OCI-LY1 (cell line): ENCODE measurements around the gene FAM193B.

ENCODE experiments used
- H2AFZ ChIP-seq: fragments of 200-600 bp; sonication (generic), shearing (Covaris generic); 2 replicates; pipeline ENCODE4 v1.6.0; 2014; ENCODE audit warnings: antibody characterized with exemption, mild to moderate bottlenecking, low read length
- H3F3A ChIP-seq: fragments of 200-600 bp; sonication (generic), shearing (Covaris generic); 2 replicates; pipeline ENCODE4 v1.6.0; 2014; ENCODE audit warnings: mild to moderate bottlenecking, antibody characterized with exemption, low read length, moderate library complexity; ENCODE audit not compliant: insufficient read depth
- H3K27ac ChIP-seq: fragments of 200-600 bp; sonication (generic); 2 replicates; pipeline ENCODE4 v1.5.1; 2014; ENCODE audit warnings: low read length, mixed run types, mild to moderate bottlenecking, low read depth; ENCODE audit not compliant: poor library complexity, severe bottlenecking
- H3K27me3 ChIP-seq: fragments of 200-600 bp; sonication (generic); 2 replicates; pipeline ENCODE4 v1.6.0; 2014; ENCODE audit warnings: antibody characterized with exemption, mild to moderate bottlenecking, low read length, moderate library complexity; ENCODE audit not compliant: insufficient read depth
- H3K36me3 ChIP-seq: fragments of 200-600 bp; sonication (generic); 2 replicates; pipeline ENCODE4 v1.6.1; 2014; ENCODE audit warnings: mild to moderate bottlenecking, antibody characterized with exemption, low read length, moderate library complexity, mixed read lengths; ENCODE audit not compliant: insufficient read depth
- H3K4me1 ChIP-seq: fragments of 200-600 bp; sonication (generic); 2 replicates; pipeline ENCODE4 v1.5.1; 2014; ENCODE audit warnings: mild to moderate bottlenecking, low read length, moderate library complexity; ENCODE audit not compliant: insufficient read depth, severe bottlenecking
- H3K4me2 ChIP-seq: fragments of 200-600 bp; sonication (generic), shearing (Covaris generic); 2 replicates; pipeline ENCODE4 v1.6.1; 2014; ENCODE audit warnings: low read length
- H3K4me3 ChIP-seq: fragments of 200-600 bp; sonication (generic); 2 replicates; pipeline ENCODE4 v1.5.1; 2014; ENCODE audit warnings: low read length, low read depth, mild to moderate bottlenecking, mixed read lengths; ENCODE audit not compliant: poor library complexity, severe bottlenecking
- H3K79me2 ChIP-seq: fragments of 200-600 bp; shearing (Covaris generic); 2 replicates; pipeline ENCODE4 v1.6.1; 2016; ENCODE audit warnings: mixed run types, low read length, mixed read lengths; ENCODE audit not compliant: insufficient read depth
- H3K9ac ChIP-seq: fragments of 200-600 bp; sonication (generic), shearing (Covaris generic); 2 replicates; pipeline ENCODE4 v1.6.1; 2014; ENCODE audit warnings: mild to moderate bottlenecking, low read length, mixed read lengths
- H3K9me2 ChIP-seq: fragments of 200-600 bp; sonication (generic), shearing (Covaris generic); 2 replicates; pipeline ENCODE4 v1.6.1; 2014; ENCODE audit warnings: low read depth, mild to moderate bottlenecking, low read length, mixed read lengths
- H3K9me3 ChIP-seq: fragments of 200-600 bp; shearing (Covaris generic); 2 replicates; pipeline ENCODE4 v1.6.1; 2014; ENCODE audit warnings: low read length, mixed read lengths
- H4K20me1 ChIP-seq: fragments of 200-600 bp; sonication (generic), shearing (Covaris generic); 2 replicates; pipeline ENCODE4 v1.6.0; 2016; ENCODE audit warnings: mild to moderate bottlenecking, low read length; ENCODE audit not compliant: insufficient read depth
- CTCF ChIP-seq: fragments of 200-600 bp; sonication (generic), shearing (Covaris generic); IDR thresholded peaks from 2 replicates; pipeline ENCODE4 v1.5.1; 2017; ENCODE audit warnings: mild to moderate bottlenecking, antibody characterized with exemption, low read length, moderate library complexity, mixed read lengths
- EZH2 ChIP-seq: fragments of 200-600 bp; sonication (generic), shearing (Covaris generic); IDR thresholded peaks from 2 replicates; pipeline ENCODE4 v1.8.0; 2017; ENCODE audit warnings: borderline replicate concordance, mixed run types, mild to moderate bottlenecking, antibody characterized with exemption, low read length, moderate library complexity, mixed read lengths

Gene FAM193B

GRCh38 chr5:177474846-177475562, 79.4 kb downstream of the FAM193B start:
- TF ChIP-seq EZH2 (no peak), CTCF (no peak)
- H2AFZ ChIP-seq = no peak overlapping the region
- H3K4me2 ChIP-seq = no peak overlapping the region
- no peaks in the 10 kb centered on the region for H4K20me1 ChIP-seq
- no peaks in the 10 kb centered on the region for H3K9me2 ChIP-seq
- H3F3A ChIP-seq = no peaks in the 10 kb centered on the region
- no peaks in the 10 kb centered on the region for H3K79me2 ChIP-seq
- H3K9ac ChIP-seq = no peak overlapping the region
- no peaks in the 10 kb centered on the region for H3K27me3 ChIP-seq
- H3K9me3 ChIP-seq = no peaks in the 10 kb centered on the region
- peaks cover 15% of the 10 kb centered on the region; the same call in 1 of the 2 replicates for H3K36me3 ChIP-seq
- no peak overlapping the region for H3K4me3 ChIP-seq
- peaks cover 42% of the 10 kb centered on the region for H3K4me1 ChIP-seq
- H3K27ac ChIP-seq = no peak overlapping the region

- H3K4me2 ChIP-seq = peak overlapping the region; percentile 13; the same call in 1 of the 2 replicates
- H3K9me3 ChIP-seq = no peaks in the 10 kb centered on the region
- H3K79me2 ChIP-seq = no peaks in the 10 kb centered on the region
- H3K4me3 ChIP-seq = peak overlapping the region; percentile 17
- peak overlapping the region; percentile 17; the same call in 1 of the 2 replicates for H3K9ac ChIP-seq
- H3F3A ChIP-seq = no peaks in the 10 kb centered on the region
- no peak overlapping the region for H2AFZ ChIP-seq
- no peaks in the 10 kb centered on the region for H3K9me2 ChIP-seq
- H3K27me3 ChIP-seq = no peaks in the 10 kb centered on the region
- peaks cover 39% of the 10 kb centered on the region for H3K4me1 ChIP-seq
- TF ChIP-seq EZH2 (no peak), CTCF (no peak)
- H3K36me3 ChIP-seq = peaks cover 16% of the 10 kb centered on the region; the same call in 1 of the 2 replicates
- no peaks in the 10 kb centered on the region for H4K20me1 ChIP-seq
- H3K27ac ChIP-seq = peak overlapping the region; percentile 20
These were observed 80.3 kb downstream of the FAM193B start for GRCh38 chr5:177474002-177474476.

GRCh38 chr5:177473443-177474001, 80.8 kb downstream of the FAM193B start, which contains the start of gene DBN1:
TSS of gene DBN1 (minus strand) at chr5:177473634. CDS start at chr5:177473521, 113 bp downstream.
- H3K36me3 ChIP-seq = peaks cover 21% of the 10 kb centered on the region
- H4K20me1 ChIP-seq = no peaks in the 10 kb centered on the region
- no peaks in the 10 kb centered on the region for H3K27me3 ChIP-seq
- H3K9me3 ChIP-seq = no peaks in the 10 kb centered on the region
- H3K9me2 ChIP-seq = no peaks in the 10 kb centered on the region
- H3K9ac ChIP-seq = peak within 1 kb of the TSS; percentile 84
- peak within 1 kb of the TSS; percentile 85 for H3K4me2 ChIP-seq
- peak within 1 kb of the TSS; percentile 82 for H3K4me3 ChIP-seq
- H3K79me2 ChIP-seq = no peaks in the 10 kb centered on the region
- TF ChIP-seq EZH2 (no peak), CTCF (no peak)
- H3F3A ChIP-seq = no peaks in the 10 kb centered on the region
- H3K4me1 ChIP-seq = peaks cover 34% of the 10 kb centered on the region
- peak within 1 kb of the TSS; percentile 68 for H3K27ac ChIP-seq
- no peak within 1 kb of the TSS for H2AFZ ChIP-seq
